Lung microvascular endothelial cell (primary cell): ENCODE results near the gene MOSMO. TPM values are rescaled to one million over a fixed set of nuclear protein-coding genes. Genes with fewer than 3 reads are reported as not detected.
A peak's percentile ranks its signal among the peaks of the same experiment; 100 is the strongest.
"Not testable (repeated sequence)": the region's sequence is repeated elsewhere in the genome, so short reads cannot be mapped to it uniquely, and the experiment has no call there.

Experiments used
- DNase-seq, 2 donors: peaks; one replicate each; pipeline versions ENCODE4 v3.0.0 to v3.0.0-alpha.2; 2010; ENCODE audit warnings: low read depth in 2 of 2
- total RNA-seq: library from RNA; depleted of rRNA; stranded (reverse); fragments of >200 nt; gene quantifications from 2 replicates; pipeline ENCODE4 v1.2.1, GENCODE V29; 2014

Gene MOSMO
- total RNA-seq, 1 donor from 2014 or later, result 10.9 TPM

DNA sequence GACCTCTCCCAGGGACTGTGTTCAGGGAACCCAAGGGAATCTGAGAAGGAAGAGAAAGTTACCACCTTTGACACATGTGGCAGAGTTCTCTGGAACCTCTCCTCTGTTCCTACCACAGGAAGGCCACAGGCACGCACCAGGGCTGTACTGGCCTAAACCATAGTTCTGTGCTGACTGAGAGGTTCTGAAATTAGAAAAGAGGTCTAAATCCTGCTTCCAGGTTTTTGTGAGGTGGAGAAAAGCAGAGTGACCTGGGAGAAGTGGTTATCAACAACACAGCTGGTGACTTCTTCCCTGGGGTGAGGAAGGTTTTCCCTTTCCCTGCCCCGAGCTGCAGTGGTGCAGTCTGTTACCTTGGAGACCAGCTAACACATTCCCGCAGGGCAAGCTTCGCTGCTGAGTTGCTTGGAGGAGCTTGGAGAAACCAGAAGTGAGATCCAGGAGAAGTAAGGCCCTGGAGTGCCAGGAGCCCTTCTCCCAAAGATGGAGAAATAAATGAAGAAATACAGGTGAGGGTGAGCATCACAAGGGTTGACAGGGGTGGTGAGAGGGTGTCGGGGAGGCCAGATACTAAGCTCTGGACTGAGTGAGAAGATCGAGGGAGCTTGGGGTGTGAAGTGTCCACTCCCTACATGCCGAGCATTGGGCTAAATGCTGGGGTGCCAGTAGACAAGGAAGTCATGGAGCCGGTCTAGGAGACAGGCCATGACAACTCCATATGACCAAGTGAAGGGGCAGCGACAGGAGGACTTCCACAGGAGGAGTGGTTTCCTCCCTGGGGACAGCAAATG lies 84.4 kb downstream of the MOSMO start, which contains the start of gene VWA3A:
Gene VWA3A, plus strand, starts transcription at position 399 of the 791 bp plus-strand sequence. Its CDS starts 97 bp downstream, at position 496.
- DNase-seq, result peak; percentile 37 to 40

DNA sequence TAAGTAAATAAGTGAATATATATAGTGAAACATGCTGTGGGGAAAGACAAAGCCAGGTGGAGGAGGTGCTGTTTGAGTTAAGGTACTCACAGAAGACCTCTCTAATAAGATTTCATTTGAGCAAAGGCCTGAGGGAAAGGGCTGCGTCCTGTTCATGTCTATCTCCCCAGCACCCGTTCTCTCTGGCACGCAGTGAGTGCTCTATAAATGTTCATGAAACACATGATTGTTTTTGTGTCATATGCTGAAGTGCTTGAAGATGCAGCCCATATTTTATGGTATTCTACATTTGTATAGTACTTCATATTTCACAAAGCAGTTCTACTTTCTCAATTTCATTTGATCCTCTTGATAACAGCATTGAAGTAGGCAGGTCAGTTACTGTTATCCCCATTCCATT lies 85.4 kb downstream of the MOSMO start:
- DNase-seq, result no peak

DNA sequence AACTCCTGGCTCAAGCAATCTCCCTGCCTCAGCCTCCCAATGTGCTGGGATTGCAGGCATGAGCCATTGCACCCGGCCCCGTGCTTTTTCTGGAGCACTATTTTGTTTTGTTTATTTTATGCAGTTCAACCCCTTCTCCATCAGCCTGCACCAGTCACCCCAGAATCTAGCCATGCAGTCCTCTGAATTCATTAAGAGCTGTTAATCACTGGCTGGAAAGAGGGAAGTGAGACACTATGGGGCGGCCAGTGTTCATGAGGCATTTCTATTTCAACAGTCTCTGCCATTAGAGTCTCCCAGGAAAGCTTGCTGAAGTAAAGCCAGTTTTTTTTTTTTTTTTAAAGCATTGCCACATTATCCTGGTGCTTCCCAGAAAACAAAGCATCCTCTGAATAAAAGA lies 86.1 kb downstream of the MOSMO start:
- no peak for DNase-seq

DNA sequence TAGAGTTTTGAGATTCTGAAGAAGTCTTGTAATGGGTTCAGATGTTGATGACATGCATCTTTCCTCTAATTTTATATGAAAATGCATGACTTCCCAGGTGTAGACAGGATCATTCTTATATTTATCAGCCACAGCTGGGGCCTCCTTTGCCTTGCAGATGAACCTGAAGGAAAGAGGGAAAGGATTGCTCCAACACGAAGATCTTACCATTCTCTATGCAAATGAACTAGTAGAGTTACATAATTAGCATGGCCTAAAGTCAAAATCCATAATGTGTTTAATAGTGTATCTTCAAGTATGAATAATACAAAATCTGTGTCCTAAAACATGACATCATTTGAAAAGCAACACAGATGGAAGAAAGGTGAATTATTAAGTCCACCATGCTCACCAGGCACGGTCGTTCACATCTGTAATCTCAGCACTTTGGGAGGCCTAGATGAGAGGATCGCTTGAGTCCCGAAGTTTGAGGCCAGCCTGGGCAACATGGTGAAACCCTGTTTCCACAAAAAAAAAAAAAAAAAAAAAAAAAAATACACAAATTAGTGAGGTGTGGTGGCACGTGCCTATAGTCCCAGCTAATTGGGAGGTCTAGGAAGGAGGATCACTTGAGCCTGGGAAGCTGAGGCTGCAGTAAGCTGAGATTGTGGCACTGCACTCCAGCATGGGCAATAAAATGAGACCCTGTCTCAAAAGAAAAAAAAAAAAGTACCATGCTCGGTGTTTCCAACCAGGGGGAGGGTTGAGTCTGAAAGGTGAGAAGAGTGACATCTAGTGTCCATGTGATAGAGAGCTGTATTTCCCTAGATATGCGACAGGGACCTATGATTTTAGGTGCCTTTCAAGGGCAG lies 90.7 kb downstream of the MOSMO start:
- DNase-seq, result peak; percentile 55 to 74

DNA sequence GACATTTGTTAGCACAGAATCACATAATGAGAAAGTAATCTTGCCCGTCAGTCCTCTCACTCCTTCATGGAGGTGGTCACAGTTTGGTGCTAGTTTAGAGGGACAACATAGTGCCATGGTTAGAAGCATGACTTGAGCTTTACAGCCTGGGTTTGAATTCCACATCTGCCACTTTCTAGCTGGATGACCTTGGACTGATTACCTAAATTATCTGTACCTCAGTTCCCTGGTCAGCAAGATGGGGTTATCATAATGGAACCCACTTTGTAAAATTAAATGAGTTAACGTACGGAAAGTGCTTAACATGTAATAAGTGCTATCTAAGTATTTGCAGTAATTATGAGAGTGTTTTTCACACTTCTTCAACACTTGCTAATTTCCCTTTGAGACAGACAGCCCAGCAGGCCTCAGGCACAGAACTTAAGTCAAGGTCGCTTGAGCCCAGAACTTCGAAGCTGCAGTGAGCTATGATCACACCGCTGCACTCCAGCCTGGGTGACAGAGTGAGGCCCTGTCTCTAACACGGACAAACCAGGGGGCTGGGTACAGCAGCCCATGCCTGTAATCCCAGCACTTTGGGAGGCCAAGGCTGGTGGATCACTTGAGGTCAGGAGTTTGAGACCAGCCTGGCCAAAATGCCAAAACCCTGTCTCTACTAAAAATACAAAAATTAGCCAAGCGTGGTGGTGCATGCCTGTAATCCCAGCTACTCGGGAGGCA lies 91.5 kb downstream of the MOSMO start:
- DNase-seq, result no peak

DNA sequence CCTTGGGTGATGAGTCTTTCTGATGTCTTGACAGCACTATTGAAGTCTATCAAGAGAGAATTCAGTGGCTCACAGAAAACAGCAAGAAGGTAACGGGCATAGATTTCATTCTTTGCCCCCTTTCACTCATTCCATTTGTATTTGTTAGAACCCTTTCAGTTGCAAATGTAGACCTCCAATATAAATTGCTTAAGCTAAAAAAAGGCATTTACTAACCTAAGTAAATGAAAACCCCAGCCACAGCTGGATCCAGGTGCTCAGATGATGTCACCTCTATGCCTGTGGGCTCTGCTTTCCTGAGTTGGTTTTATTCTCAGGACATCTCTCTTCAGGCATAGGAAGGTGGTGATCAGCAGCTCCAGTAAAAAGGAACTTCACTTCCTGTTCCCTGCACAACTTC lies 95.5 kb downstream of the MOSMO start:
- DNase-seq, result no peak

DNA sequence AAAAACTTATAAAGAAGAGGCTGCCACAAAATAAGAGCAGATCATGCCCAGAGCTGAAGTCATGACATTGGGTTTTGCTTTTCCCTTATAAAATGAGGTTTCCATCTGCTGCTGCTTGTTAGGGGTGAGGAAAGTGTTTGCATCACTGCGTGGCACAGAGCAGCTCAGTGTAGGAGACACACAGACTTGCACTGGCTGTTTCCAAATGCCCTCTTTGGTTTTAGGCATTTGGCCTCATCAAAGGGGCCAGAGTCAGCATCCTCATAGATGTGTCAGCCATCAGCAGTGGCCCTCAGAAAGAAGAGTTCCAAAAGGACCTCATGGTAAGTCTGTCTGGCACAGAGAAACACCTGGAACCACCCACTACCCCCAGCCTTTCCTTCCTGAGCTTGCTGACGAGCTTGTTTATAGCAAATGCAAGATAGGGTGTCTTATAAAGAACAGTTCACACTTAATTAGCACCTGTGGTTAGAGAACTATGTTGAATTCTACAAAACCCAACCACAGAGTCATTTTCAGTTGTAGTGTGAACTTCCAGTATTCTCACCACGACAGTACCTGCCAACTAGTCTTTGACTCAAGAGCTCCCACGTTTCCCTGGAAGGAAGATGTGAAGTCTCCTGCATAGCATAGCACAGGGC lies 101.5 kb downstream of the MOSMO start:
- DNase-seq, result no peak

DNA sequence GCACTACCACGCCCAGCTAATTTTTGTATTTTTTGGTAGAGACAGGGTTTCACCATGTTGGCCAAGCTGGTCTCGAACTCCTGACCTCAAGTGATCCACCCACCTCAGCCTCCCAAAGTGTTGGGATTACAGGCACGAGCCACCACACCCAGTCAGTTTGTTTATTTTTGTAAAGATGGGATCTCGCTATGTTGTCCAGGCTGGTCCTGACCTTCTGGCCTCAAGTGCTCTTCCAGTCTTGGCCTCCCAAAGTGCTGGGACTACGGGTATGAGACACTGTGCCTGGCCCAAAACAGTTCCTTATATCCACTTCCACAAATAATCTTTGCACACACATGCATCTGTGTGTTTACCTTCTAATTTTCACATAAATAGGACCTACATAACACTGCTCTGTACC lies 103.7 kb downstream of the MOSMO start:
- DNase-seq, result not testable (repeated sequence)

DNA sequence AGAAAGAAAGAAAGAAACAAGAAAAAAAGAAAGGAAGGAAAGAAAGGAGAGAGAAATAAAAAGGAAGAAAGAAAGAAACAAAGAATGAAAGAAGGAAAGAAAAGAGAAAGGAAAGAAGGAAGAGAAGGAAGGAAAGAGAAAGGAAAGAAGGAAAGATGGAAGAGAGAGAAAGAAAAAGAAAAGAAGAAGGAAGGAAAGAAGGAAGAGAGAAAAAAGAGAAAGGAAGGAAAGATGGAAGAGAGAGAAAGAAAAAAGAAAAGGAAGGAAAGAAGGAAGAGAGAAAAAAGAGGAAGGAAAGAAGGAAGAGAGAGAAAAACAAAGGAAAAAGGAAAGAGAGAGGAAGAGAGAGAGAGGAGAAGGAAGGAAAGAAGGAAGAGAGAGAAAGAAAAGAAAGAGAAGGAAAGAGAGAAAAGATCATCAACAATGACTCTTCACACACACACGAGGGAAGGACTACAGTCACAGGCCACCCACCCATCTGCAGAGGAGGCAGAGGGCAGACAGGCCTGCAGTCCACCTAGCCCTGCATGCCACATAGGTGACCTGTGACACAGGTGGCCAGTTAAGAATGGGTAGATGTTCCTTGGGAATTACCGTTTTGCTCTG lies 108.3 kb downstream of the MOSMO start:
- DNase-seq, result no peak

DNA sequence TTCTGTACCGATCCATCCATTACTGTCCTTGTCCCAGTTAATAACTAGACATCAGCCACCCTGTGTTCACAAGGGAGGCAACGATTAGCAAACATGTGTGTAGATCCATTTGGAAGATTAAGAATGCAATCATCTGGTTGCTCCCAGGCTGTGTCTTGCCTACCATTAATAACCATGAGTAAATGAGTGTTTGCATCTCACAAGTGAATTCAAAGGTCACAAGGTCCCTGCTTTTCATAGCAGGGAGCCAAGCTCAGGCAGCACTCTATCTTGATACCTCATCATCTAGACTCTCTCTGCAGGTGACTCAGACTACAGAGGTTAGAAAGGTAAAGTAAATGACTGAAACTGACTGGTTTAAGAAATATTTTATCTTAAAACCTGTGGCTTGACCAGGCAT lies 109.7 kb downstream of the MOSMO start:
- DNase-seq, result no peak

DNA sequence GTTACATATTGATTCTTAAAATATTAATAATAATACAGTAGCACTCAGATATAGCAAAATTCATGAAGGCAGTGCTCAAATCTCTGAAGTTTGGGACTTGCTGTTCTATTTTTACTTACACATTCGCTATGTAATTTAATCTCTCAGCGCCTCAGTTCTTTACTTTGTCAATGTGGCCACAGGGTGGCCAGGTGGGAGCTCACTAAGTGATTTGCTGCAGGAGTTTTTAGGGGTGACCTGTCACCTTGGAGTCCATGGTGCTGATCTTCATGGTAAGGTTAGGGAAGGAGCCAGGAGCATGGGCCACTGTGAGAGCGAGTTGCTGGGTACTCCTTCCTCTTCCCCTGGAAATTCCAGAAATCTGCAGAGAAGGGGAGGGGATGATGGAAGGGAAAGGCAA lies 112.5 kb downstream of the MOSMO start:
- DNase-seq, result no peak

DNA sequence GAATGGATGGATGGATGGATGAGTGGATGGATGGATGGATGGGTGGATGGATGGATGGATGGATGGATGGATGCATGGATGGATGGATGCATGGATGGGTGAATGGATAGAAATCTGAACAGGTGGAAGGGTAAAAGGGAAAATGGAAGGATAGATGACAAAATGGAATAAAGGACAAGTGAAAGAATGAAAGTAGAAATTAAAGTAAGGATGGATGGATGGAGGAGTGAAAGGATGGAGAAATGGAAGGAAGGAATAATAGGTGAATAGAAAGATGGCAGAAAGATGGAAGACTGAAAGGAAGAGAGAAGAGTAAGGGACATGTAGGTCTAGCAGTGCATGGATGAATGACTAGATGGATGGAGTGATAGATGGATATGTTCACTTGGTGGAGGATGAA lies 114.3 kb downstream of the MOSMO start:
- no peak for DNase-seq

DNA sequence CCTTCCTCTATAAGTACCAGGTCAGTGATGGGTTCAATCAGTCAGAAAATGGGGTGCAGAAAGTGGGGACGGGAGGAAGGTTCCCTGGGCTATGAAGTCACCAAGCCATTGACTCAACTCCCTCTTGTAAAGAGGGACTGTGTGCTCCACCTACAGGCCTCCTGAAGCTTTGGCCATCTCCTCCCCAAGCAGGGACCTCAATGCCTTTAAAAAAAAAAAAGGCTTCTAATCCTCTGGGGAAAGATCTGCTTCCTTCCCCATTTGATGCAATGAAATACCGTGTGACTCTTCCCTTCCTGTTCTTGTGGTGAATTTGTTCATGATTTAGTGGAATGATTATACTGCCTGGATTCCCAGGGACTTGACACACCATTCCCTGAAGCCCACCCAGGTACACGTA lies 115.2 kb downstream of the MOSMO start:
- no peak for DNase-seq

DNA sequence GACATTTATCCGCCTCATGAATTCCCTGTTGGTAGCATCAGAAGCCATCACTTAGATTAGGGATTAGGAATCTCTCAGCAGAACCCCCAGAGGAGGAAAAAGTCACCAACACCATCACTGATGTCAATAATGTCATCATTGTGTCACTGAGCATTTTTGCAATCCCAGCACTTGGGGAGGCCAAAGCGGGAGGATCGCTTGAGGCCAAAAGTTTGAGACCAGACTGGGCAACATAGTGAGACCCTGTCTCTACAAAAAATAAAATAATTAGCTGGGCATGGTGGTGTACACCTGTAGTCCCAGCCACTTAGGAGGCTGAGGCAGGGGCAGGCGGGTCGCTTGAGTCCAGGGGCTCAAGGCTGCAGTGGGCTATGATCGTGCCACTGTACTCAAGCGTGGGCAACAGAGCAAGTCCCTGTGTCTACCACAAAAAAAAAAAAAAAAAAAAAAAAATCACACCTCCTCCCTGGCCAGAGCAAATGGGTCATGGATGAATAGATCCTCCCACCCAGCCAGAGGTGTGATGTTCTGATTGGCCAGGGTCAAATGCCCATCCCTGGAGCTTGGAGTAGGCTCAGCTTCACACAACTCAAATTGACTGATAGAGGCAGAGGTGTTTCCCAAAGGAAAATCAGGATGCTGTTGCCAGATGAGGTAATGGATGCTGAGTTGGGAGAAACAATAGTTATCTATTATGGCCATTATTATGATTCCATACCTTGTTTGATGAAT lies 116.0 kb downstream of the MOSMO start:
- DNase-seq, result no peak

DNA sequence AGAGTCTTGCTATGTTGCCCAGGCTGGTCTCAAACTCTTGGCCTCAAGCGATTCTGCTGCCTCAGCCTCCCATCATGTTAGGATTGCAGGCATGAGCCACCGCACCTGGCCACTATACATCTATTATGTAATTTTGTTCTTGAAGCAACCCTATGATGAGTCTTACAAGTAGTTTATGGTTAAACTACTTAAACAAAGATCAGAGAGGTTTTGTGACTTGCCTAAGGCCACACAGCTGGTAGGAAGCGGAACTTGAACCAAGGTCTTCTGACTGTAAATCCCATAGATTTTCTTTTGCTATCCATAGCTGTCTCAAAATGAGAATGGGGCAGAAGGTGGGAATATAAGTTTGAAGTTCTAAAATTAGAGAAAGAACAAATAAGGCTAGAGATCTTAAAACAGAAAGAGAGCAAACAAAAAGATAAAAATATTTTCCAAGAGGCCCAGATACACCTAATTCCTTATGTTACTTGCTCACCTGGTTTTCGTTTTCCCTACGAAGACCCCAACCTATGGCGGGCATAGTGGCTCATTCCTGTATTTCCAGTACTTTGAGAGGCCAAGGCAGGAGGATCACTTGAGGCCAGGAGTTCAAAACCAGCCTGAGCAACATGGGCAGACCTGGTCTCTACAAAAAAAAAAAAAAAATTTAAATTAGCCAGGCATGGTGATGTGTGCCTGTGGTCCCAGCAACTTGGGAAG lies 116.8 kb downstream of the MOSMO start:
- DNase-seq, result no peak

DNA sequence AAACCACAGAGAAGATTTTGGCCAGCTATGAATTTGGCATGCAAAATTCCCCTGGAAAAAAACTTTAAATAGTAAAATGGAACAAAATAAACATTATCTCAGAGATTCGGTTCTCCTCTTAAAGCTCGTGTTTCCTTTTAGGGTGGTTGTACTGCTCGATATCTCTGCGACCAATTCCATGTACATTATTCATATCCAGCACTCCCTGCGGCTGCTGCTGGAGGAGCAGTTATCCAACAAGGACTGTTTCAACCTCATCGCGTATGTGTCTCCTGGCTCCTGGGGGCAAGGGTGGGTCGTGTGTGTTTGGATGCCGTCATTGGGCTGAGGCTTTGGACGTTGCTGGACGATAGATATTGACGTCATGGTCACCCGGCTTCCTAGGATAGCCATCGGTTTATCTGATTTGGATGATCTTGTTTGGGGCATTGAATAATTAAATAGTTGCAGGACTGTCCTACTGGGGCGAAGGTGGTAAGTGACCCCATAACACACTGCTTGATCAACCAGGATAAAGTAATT lies 118.2 kb downstream of the MOSMO start:
- no peak for DNase-seq

DNA sequence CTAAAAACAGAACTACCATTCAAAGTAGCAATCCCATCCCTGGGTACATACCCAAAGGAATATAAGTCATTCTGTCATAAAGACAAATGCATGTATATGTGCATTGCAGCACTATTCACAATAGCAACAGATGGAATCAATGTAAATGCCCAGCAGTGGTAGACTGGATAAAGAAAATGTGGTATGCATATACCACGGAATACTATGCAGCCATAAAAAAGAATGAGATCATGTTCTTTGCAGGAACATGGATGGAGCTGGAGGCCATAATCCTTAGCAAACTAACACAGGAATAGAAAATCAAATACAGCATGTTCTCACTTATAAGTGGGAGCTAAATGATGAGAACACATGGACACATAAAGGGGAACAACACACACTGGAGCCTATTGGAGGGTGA lies 120.6 kb downstream of the MOSMO start:
- DNase-seq, result not testable (repeated sequence)

DNA sequence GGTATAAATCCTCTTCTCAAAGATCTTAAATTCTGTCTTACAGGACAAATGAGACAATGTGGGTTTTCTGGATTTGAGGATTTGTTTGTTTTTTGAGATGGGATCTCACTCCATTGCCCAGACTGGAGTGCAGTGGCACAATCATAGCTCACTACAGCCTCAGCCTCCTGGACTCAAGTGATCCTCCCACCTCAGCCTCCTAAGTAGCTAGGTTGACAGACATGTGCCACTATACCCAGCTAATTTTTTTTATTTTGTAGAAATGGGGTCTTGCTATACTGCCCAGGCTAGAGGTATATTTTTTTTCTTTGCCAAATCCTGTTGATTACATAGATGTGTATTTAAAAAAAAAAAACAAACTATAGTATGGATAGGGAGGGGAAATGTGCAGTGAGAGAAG lies 122.6 kb downstream of the MOSMO start:
- DNase-seq, result no peak

DNA sequence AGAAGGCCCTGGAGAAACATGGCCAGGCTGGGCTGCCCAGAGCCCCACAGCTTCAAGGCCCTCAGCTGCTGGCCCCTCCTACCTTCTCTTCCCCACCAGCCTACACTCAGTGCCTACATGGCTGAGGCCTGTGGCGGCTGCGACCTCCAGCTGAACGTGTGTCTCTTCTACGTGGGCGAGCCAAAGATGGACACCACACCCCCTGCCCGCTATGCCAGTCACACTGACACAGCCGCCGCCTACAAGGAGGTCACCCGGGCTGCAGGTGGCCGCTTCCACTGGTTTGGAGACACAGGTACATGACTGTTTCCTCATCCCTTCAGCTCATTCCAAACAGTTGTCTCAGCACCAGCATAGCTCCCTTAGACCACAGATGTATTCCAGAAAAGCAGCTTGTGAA lies 124.9 kb downstream of the MOSMO start:
- no peak for DNase-seq
